ENCODE results near the gene C19orf38. TPM values are rescaled to one million over a fixed set of nuclear protein-coding genes. Genes with fewer than 3 reads are reported as not detected.
A peak's percentile ranks its signal among the peaks of the same experiment; 100 is the strongest.

Gene C19orf38
- total and polyA plus RNA-seq, 2 experiments from 2014 or later, result 0.45 TPM; not detected in 1

DNA sequence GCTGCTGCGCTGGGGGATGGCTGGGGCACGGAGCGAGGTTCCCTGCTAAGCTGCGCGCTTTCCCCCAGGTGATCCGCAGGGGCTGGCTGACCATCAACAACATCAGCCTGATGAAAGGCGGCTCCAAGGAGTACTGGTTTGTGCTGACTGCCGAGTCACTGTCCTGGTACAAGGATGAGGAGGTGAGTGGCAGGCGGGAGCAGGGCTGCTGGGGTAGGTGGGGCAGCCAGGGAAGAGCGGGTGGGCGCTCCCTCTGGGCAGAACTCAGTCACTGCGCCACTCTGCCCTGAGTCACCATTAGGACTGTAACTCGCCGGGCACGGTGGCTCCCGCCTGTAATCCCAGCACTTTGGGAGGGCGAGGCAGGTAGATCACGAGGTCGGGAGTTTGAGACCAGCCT lies 36.0 kb upstream of the C19orf38 start:
- peak; percentile 40 for DNase-seq (ENCODE audit: low spot score)
- Histone ChIP-seq H3K9me2 (ENCODE audit: insufficient read depth) (no peaks in the 10 kb centered on the region), H2AFZ (no peak overlapping the region), H3F3A (replicated peaks; ENCODE audit: low read depth) (no peaks in the 10 kb centered on the region), H3K4me2 (no peak overlapping the region), H3K36me3 (ENCODE audit: insufficient read depth) (no peaks in the 10 kb centered on the region; the same call in 1 of the 2 replicates), H3K4me1 (ENCODE audit: insufficient read depth) (no peaks in the 10 kb centered on the region), H3K27me3 (ENCODE audit: insufficient read depth) (no peaks in the 10 kb centered on the region), H3K79me2 (replicated peaks; ENCODE audit: insufficient read depth) (no peaks in the 10 kb centered on the region), H4K20me1 (replicated peaks; ENCODE audit: insufficient read depth) (no peaks in the 10 kb centered on the region), H3K4me3 (no peak overlapping the region), H3K27ac (ENCODE audit: low read depth) (0 out of 2 replicates have a peak overlapping the region, but pooled peaks have one; percentile 45)
- no peak for TF ChIP-seq NANOG (IDR thresholded peaks at IDR 0.05; ENCODE audit: borderline replicate concordance)
- TF ChIP-seq EZH2 (IDR thresholded peaks at IDR 0.05; ENCODE audit: low read depth, unreplicated experiment), result no peak
- no peak for TF ChIP-seq CREB1 (CRISPR knock-in tag; IDR thresholded peaks at IDR 0.05; ENCODE audit: low read depth)
- TF ChIP-seq EZH2phosphoT487 (IDR thresholded peaks at IDR 0.05; ENCODE audit: unreplicated experiment), result no peak
- no peak for TF ChIP-seq JUNB (IDR thresholded peaks at IDR 0.05; ENCODE audit: unreplicated experiment)
- TF ChIP-seq ZNF331 (CRISPR knock-in tag; IDR thresholded peaks at IDR 0.05; ENCODE audit: low read depth), result no peak
- TF ChIP-seq STAT1 (IDR thresholded peaks at IDR 0.05; ENCODE audit: unreplicated experiment), result no peak
- TF ChIP-seq REST (IDR thresholded peaks at IDR 0.05; ENCODE audit: unreplicated experiment), result no peak
- TF ChIP-seq POLR2AphosphoS5 (IDR thresholded peaks at IDR 0.05; ENCODE audit: low read depth), result no peak
- TF ChIP-seq ZNF114 (CRISPR knock-in tag; IDR thresholded peaks at IDR 0.05), result no peak
- TF ChIP-seq CTCF (conservative IDR thresholded peaks at IDR 0.05; ENCODE audit: low read depth in 2 of 2), result no peak; a peak in 1 of 4 replicates
- TF ChIP-seq ZNF462 (CRISPR knock-in tag; IDR thresholded peaks at IDR 0.05), result no peak
- no peak for TF ChIP-seq ETS1 (IDR thresholded peaks at IDR 0.05)
- no peak overlapping the region for H3K4me3 Mint-ChIP-seq
- peaks cover 26% of the 10 kb centered on the region for H3K36me3 Mint-ChIP-seq (ENCODE audit: low read depth)
- H3K27me3 Mint-ChIP-seq (ENCODE audit: insufficient read depth, low read depth, poor library complexity), result peaks cover 13% of the 10 kb centered on the region
- H3K4me1 Mint-ChIP-seq, result no peaks in the 10 kb centered on the region
- H3K27ac Mint-ChIP-seq, result peak overlapping the region; percentile 70; the same call in 1 of the 2 replicates
- ATAC-seq, result peak; percentile 64
- H3K9me3 Mint-ChIP-seq, result no peaks in the 10 kb centered on the region
